ENCODE measurements around the gene MGAT4A.

DNA sequence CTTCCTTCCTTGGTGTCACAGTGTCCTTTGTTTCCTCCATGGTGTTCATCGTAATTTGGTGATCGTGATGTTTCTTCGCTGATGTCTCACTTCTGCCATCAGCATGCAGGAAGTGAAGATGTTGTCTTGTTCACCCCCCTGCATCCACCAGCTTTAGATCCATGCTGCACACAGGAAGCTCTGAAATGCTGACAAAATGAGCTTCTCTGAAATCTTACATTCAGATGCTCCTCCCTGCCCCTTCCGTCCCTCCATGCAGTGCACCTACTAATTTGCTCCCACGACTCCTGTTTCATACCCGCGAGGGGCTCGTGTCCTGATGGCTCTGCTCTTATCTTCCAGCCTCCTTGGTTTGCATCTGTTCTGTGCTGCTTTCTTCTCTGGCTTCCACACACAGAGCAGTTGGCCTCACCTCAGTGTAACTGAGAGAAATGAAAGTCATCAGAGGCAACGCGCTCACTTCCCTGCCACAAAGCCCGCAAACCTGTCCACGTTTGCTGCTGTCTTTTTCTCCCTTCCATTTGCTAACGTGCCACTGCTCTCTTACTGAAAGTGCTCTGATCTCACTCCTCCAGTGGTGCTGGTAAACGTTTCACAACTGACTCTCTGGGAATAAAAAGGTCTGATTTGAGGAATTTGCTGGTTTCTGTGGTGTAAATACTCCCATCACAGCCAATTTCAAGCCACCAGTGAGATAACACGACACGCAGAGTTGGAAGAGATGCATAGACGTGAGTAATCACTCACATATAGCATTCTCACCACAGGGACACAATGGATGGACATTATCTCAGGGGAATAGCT lies 41.0 kb upstream of the MGAT4A start:
- TF ChIP-seq ZNF552 (CRISPR knock-in tag; IDR thresholded peaks at IDR 0.05; ENCODE audit: borderline replicate concordance): no peak
- no peak for TF ChIP-seq RBM39 (IDR thresholded peaks at IDR 0.05; ENCODE audit: low read depth, low read length, poor library complexity, severe bottlenecking)
- TF ChIP-seq, protein P1, sequence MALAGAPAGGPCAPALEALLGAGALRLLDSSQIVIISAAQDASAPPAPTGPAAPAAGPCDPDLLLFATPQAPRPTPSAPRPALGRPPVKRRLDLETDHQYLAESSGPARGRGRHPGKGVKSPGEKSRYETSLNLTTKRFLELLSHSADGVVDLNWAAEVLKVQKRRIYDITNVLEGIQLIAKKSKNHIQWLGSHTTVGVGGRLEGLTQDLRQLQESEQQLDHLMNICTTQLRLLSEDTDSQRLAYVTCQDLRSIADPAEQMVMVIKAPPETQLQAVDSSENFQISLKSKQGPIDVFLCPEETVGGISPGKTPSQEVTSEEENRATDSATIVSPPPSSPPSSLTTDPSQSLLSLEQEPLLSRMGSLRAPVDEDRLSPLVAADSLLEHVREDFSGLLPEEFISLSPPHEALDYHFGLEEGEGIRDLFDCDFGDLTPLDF (CRISPR knock-in tag; IDR thresholded peaks at IDR 0.05): no peak
- TF ChIP-seq MXI1 (IDR thresholded peaks at IDR 0.05; ENCODE audit: borderline replicate concordance, low read depth, low read length): no peak
- TF ChIP-seq RBFOX2 (IDR thresholded peaks at IDR 0.05; ENCODE audit: low read depth, low read length): no peak
- TF ChIP-seq, protein P2, sequence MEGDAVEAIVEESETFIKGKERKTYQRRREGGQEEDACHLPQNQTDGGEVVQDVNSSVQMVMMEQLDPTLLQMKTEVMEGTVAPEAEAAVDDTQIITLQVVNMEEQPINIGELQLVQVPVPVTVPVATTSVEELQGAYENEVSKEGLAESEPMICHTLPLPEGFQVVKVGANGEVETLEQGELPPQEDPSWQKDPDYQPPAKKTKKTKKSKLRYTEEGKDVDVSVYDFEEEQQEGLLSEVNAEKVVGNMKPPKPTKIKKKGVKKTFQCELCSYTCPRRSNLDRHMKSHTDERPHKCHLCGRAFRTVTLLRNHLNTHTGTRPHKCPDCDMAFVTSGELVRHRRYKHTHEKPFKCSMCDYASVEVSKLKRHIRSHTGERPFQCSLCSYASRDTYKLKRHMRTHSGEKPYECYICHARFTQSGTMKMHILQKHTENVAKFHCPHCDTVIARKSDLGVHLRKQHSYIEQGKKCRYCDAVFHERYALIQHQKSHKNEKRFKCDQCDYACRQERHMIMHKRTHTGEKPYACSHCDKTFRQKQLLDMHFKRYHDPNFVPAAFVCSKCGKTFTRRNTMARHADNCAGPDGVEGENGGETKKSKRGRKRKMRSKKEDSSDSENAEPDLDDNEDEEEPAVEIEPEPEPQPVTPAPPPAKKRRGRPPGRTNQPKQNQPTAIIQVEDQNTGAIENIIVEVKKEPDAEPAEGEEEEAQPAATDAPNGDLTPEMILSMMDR (CRISPR knock-in tag; IDR thresholded peaks at IDR 0.05): no peak
- TF ChIP-seq, protein P3, sequence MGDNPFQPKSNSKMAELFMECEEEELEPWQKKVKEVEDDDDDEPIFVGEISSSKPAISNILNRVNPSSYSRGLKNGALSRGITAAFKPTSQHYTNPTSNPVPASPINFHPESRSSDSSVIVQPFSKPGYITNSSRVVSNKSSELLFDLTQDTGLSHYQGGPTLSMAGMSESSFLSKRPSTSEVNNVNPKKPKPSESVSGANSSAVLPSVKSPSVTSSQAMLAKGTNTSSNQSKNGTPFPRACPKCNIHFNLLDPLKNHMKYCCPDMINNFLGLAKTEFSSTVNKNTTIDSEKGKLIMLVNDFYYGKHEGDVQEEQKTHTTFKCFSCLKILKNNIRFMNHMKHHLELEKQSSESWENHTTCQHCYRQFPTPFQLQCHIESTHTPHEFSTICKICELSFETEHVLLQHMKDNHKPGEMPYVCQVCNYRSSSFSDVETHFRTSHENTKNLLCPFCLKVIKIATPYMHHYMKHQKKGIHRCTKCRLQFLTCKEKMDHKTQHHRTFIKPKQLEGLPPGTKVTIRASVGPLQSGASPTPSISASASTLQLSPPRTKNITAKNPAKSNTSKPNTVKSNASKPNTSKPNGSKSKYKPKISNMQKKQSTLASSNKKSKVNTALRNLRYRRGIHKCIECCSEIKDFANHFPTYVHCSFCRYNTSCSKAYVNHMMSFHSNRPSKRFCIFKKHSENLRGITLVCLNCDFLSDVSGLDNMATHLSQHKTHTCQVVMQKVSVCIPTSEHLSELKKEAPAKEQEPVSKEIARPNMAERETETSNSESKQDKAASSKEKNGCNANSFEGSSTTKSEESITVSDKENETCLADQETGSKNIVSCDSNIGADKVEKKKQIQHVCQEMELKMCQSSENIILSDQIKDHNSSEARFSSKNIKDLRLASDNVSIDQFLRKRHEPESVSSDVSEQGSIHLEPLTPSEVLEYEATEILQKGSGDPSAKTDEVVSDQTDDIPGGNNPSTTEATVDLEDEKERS (CRISPR knock-in tag; IDR thresholded peaks at IDR 0.05): no peak
- TF ChIP-seq, protein P4, sequence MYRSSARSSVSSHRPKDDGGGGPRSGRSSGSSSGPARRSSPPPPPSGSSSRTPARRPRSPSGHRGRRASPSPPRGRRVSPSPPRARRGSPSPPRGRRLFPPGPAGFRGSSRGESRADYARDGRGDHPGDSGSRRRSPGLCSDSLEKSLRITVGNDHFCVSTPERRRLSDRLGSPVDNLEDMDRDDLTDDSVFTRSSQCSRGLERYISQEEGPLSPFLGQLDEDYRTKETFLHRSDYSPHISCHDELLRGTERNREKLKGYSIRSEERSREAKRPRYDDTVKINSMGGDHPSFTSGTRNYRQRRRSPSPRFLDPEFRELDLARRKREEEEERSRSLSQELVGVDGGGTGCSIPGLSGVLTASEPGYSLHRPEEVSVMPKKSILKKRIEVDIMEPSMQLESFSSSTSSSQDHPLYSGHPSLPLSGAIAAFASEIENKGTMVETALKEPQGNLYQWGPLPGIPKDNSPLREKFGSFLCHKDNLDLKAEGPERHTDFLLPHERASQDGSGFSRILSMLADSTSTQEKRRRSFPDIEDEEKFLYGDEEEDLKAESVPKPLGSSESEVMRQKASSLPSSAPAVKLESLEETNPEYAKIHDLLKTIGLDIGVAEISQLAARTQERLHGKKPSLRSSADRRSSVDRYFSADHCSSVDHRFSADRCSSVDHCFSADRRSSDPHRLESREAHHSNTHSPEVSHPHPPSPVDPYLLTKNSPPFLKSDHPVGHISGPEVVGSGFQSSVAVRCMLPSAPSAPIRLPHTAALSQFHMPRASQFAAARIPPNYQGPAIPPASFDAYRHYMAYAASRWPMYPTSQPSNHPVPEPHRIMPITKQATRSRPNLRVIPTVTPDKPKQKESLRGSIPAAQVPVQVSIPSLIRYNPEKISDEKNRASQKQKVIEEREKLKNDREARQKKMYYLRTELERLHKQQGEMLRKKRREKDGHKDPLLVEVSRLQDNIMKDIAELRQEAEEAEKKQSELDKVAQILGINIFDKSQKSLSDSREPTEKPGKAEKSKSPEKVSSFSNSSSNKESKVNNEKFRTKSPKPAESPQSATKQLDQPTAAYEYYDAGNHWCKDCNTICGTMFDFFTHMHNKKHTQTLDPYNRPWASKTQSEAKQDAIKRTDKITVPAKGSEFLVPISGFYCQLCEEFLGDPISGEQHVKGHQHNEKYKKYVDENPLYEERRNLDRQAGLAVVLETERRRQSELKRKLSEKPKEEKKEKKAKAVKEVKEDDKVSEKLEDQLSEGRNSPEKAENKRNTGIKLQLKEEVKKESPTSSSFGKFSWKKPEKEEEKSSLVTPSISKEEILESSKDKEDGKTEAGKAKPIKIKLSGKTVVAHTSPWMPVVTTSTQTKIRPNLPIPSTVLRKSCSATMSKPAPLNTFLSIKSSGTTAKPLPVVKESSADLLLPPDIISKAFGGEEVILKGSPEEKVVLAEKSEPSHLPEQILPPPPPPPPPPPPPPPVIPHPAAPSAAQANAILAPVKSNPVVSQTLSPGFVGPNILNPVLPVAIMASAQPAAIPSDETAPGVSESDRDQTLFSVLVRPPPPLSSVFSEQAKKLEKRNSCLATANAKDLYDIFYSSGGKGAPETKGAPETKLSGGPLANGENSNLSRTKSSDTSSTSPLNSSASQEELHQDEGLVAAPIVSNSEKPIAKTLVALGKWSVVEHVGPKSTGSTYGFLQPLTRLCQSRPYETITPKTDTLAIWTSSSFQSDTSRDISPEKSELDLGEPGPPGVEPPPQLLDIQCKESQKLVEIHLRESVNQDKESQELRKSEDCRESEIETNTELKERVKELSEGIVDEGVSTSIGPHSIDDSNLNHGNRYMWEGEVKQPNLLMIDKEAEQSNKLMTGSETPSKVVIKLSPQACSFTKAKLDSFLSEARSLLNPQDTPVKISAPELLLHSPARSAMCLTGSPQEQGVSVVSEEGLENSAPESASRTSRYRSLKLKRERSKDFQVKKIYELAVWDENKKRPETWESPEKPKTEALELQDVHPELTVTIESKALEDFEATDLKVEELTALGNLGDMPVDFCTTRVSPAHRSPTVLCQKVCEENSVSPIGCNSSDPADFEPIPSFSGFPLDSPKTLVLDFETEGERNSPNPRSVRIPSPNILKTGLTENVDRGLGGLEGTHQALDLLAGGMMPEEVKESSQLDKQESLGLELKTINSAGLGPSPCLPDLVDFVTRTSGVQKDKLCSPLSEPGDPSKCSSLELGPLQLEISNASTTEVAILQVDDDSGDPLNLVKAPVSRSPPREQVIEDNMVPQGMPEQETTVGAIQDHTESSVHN (CRISPR knock-in tag; IDR thresholded peaks at IDR 0.05): no peak
- TF ChIP-seq EZH2 (conservative IDR thresholded peaks at IDR 0.05; ENCODE audit: low read depth, low read length): no peak
- TF ChIP-seq, protein P5, sequence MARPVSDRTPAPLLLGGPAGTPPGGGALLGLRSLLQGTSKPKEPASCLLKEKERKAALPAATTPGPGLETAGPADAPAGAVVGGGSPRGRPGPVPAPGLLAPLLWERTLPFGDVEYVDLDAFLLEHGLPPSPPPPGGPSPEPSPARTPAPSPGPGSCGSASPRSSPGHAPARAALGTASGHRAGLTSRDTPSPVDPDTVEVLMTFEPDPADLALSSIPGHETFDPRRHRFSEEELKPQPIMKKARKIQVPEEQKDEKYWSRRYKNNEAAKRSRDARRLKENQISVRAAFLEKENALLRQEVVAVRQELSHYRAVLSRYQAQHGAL (CRISPR knock-in tag; IDR thresholded peaks at IDR 0.05; ENCODE audit: not compliant biosample characterization): no peak
- TF ChIP-seq, protein P6, sequence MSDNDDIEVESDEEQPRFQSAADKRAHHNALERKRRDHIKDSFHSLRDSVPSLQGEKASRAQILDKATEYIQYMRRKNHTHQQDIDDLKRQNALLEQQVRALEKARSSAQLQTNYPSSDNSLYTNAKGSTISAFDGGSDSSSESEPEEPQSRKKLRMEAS (IDR thresholded peaks at IDR 0.05): no peak
- no peak for TF ChIP-seq PCBP2 (optimal IDR thresholded peaks at IDR 0.05; ENCODE audit: low read depth, low read length, poor library complexity, severe bottlenecking)
